SK-N-SH (cell line): ENCODE results near the gene MALRD1. TPM values are rescaled to one million over a fixed set of nuclear protein-coding genes. Genes with fewer than 3 reads are reported as not detected.

ENCODE experiments used
- CTCF ChIA-PET: fragments of 300-600, 350-600 bp; formaldehyde crosslinking; extraction: SDS; loops from one replicate; lab custom pipeline; 2021; lab: Yijun Ruan, JAX
- POLR2A ChIA-PET: fragments of 350-600 bp; sonication (Branson Sonifier 250); formaldehyde crosslinking; extraction: SDS; loops from one replicate; lab custom pipeline; 2020; ENCODE audit warnings: antibody characterized with exemption, inconsistent platforms; lab: Yijun Ruan, JAX
- DNase-seq: peaks from one replicate; pipeline ENCODE4 v3.0.0; 2012
- H2AFZ ChIP-seq: fragments of 200-600 bp; sonication (generic); 2 replicates; pipeline ENCODE4 v1.8.1; 2016; ENCODE audit warnings: antibody characterized with exemption, mild to moderate bottlenecking, low read depth
- H3F3A ChIP-seq: fragments of 200-600 bp; sonication (generic); replicated peaks from 2 replicates; pipeline ENCODE3; 2016; ENCODE audit warnings: antibody characterized with exemption, mild to moderate bottlenecking; ENCODE audit not compliant: insufficient read depth
- H3K27ac ChIP-seq, 2 experiments: fragments of 200-500 bp in 1 of 2; fragments of 200-600 bp in 1 of 2; sonication (Bioruptor generic) in 1 of 2; sonication (generic), shearing (Covaris generic) in 1 of 2; 2 replicates each; pipeline versions ENCODE4 v1.5.1 to v1.6.1; 2014 to 2016; ENCODE audit warnings: low read depth in 2 of 2, inconsistent platforms in 1 of 2, low read length in 1 of 2, mild to moderate bottlenecking in 1 of 2, mixed read lengths in 1 of 2
- H3K27me3 ChIP-seq: fragments of 200-600 bp; sonication (generic), shearing (Covaris generic); 2 replicates; pipeline ENCODE4 v1.6.1; 2016; ENCODE audit warnings: mixed run types; ENCODE audit not compliant: insufficient read depth
- H3K36me3 ChIP-seq, 2 experiments: fragments of 200-500 bp in 1 of 2; fragments of 200-600 bp in 1 of 2; sonication (Bioruptor generic) in 1 of 2; sonication (generic) in 1 of 2; replicated peaks in 1 of 2; 2 replicates each; pipeline versions ENCODE3 to v1.5.1; 2014 to 2016; ENCODE audit warnings: low read length in 1 of 2, mild to moderate bottlenecking in 1 of 2; ENCODE audit not compliant: insufficient read depth in 2 of 2, control insufficient read depth in 1 of 2
- H3K4me1 ChIP-seq, 2 experiments: fragments of 200-500 bp in 1 of 2; fragments of 200-600 bp in 1 of 2; sonication (Bioruptor generic) in 1 of 2; sonication (generic), shearing (Covaris generic) in 1 of 2; 2 replicates each; pipeline versions ENCODE4 v1.5.1 to v1.6.1; 2014 to 2016; ENCODE audit warnings: low read depth in 1 of 2, low read length in 1 of 2, mixed run types in 1 of 2; ENCODE audit not compliant: insufficient read depth in 2 of 2, control insufficient read depth in 1 of 2
- H3K4me2 ChIP-seq: fragments of 200-600 bp; sonication (generic), shearing (Covaris generic); 2 replicates; pipeline ENCODE4 v1.6.1; 2017; ENCODE audit warnings: mixed run types
- H3K4me3 ChIP-seq, 2 experiments: fragments of 200-500 bp in 1 of 2; fragments of 200-600 bp in 1 of 2; sonication (Bioruptor generic) in 1 of 2; sonication (generic), shearing (Covaris generic) in 1 of 2; 2 replicates each; pipeline versions ENCODE4 v1.5.1 to v1.8.1; 2014 to 2016; ENCODE audit warnings: low read depth in 2 of 2, inconsistent platforms in 1 of 2, low read length in 1 of 2, mild to moderate bottlenecking in 1 of 2, mixed read lengths in 1 of 2, moderate library complexity in 1 of 2
- H3K79me2 ChIP-seq: fragments of 200-600 bp; sonication (generic); 2 replicates; pipeline ENCODE4 v1.8.1; 2017; ENCODE audit warnings: mild to moderate bottlenecking; ENCODE audit not compliant: insufficient read depth
- H3K9ac ChIP-seq: fragments of 200-600 bp; sonication (generic); 2 replicates; pipeline ENCODE4 v1.6.1; 2017; ENCODE audit warnings: mixed run types
- H3K9me2 ChIP-seq: fragments of 200-600 bp; sonication (generic); 2 replicates; pipeline ENCODE4 v1.6.1; 2017; ENCODE audit warnings: mixed run types
- H3K9me3 ChIP-seq: fragments of 200-600 bp; sonication (generic); 2 replicates; pipeline ENCODE4 v1.6.1; 2017; ENCODE audit warnings: mixed run types, mild to moderate bottlenecking, moderate library complexity
- H4K20me1 ChIP-seq: fragments of 200-600 bp; sonication (generic); 2 replicates; pipeline ENCODE4 v1.6.1; 2017; ENCODE audit warnings: mild to moderate bottlenecking, mixed run types; ENCODE audit not compliant: insufficient read depth
- ELF1 ChIP-seq: IDR thresholded peaks from 2 replicates; pipeline ENCODE4 v1.4.0; 2012
- EZH2phosphoT487 ChIP-seq: fragments of 200-600 bp; sonication (generic); IDR thresholded peaks from 2 replicates; pipeline ENCODE4 v1.6.1; 2017; ENCODE audit warnings: low read depth, mixed run types, mild to moderate bottlenecking, antibody characterized with exemption, moderate library complexity, borderline replicate concordance
- FOSL2 ChIP-seq: IDR thresholded peaks from 2 replicates; pipeline ENCODE4 v1.4.0; 2012; ENCODE audit warnings: low read depth, mild to moderate bottlenecking, moderate library complexity, borderline replicate concordance
- FOXM1 ChIP-seq: IDR thresholded peaks from 2 replicates; pipeline ENCODE4 v1.4.0; 2012; ENCODE audit warnings: low read depth, mild to moderate bottlenecking
- GABPA ChIP-seq: IDR thresholded peaks from 2 replicates; pipeline ENCODE4 v1.4.0; 2012; ENCODE audit warnings: low read depth, mild to moderate bottlenecking
- GATA2 ChIP-seq: sonication (generic); formaldehyde crosslinking; IDR thresholded peaks from 2 replicates; pipeline ENCODE4 v1.5.0; 2020; ENCODE audit warnings: mild to moderate bottlenecking, missing genetic modification reagents
- IRF3 ChIP-seq: fragments of 150-350 bp; IDR thresholded peaks from 2 replicates; pipeline ENCODE4 v1.6.1; 2016; ENCODE audit warnings: mild to moderate bottlenecking, low read depth, low read length
- JUND ChIP-seq: IDR thresholded peaks from 2 replicates; pipeline ENCODE4 v1.4.0; 2012
- MEF2A ChIP-seq: IDR thresholded peaks from 2 replicates; pipeline ENCODE4 v1.4.0; 2012; ENCODE audit warnings: low read depth, borderline replicate concordance
- NFIC ChIP-seq: IDR thresholded peaks from 2 replicates; pipeline ENCODE4 v1.4.0; 2012; ENCODE audit warnings: borderline replicate concordance
- NRF1 ChIP-seq: IDR thresholded peaks from 2 replicates; pipeline ENCODE4 v1.6.1; 2012; ENCODE audit warnings: low read depth, mild to moderate bottlenecking, low read length
- POLR2AphosphoS5 ChIP-seq: IDR thresholded peaks from 2 replicates; pipeline ENCODE4 v1.6.1; 2012; ENCODE audit warnings: low read depth, low read length
- RAD21 ChIP-seq: IDR thresholded peaks from 2 replicates; pipeline ENCODE4 v1.6.1; 2012; ENCODE audit warnings: mild to moderate bottlenecking, low read length
- RCOR1 ChIP-seq: fragments of 150-350 bp; IDR thresholded peaks from 2 replicates; pipeline ENCODE4 v1.6.1; 2017; ENCODE audit warnings: antibody characterized with exemption, low read length
- REST ChIP-seq: IDR thresholded peaks from 2 replicates; pipeline ENCODE4 v1.6.1; 2012; ENCODE audit warnings: mild to moderate bottlenecking, low read depth, low read length, moderate library complexity
- RFX5 ChIP-seq: IDR thresholded peaks from 2 replicates; pipeline ENCODE4 v1.6.1; 2012; ENCODE audit warnings: mild to moderate bottlenecking, improper control_type of control experiment, low read length
- SMC3 ChIP-seq: IDR thresholded peaks from 2 replicates; pipeline ENCODE4 v1.6.1; 2012; ENCODE audit warnings: low read depth, low read length, improper control_type of control experiment
- TAF1 ChIP-seq: IDR thresholded peaks from 2 replicates; pipeline ENCODE4 v1.6.1; 2012; ENCODE audit warnings: low read depth, mild to moderate bottlenecking, low read length, moderate library complexity, borderline replicate concordance
- YY1 ChIP-seq: IDR thresholded peaks from 2 replicates; pipeline ENCODE4 v1.4.0; 2012; ENCODE audit warnings: low read depth, mild to moderate bottlenecking
- WGBS: methylation state at CpG from one replicate; pipeline ENCODE4 v1.1.6; 2017; ENCODE audit warnings: low lambda C conversion rate; 5-methylcytosine and 5-hydroxymethylcytosine counted together
- polyA plus RNA-seq, 3 experiments: library from polyadenylated mRNA; depleted of rRNA; stranded (reverse); fragments of >200 nt; gene quantifications; 2 replicates each; pipeline ENCODE4 v1.2.3, GENCODE V29; 2012
- TF ChIP-seq, protein P1 (sequence below): fragments of 150-350 bp; IDR thresholded peaks from 2 replicates; pipeline ENCODE4 v1.6.1; 2017; ENCODE audit warnings: antibody characterized with exemption, low read length, low read depth, borderline replicate concordance
- TF ChIP-seq, protein P2 (sequence below): IDR thresholded peaks from 2 replicates; pipeline ENCODE4 v1.4.0; 2012; ENCODE audit warnings: low read depth, borderline replicate concordance

MALRD1 gene
- polyA plus RNA-seq, 1 of the 3 experiments (the other 2 are of a cell fraction) = not detected

- POLR2A ChIA-PET = no interaction called here
- H3K9me2 ChIP-seq = no peaks in the 10 kb centered on the region
- H3K27ac ChIP-seq = no peak overlapping the region
- WGBS = 40% methylated on average over 4 of the region's 4 CpGs
- CTCF ChIA-PET = no interaction called here
- no peaks in the 10 kb centered on the region for H3K27me3 ChIP-seq
- no peak overlapping the region for H2AFZ ChIP-seq
- no peaks in the 10 kb centered on the region for H3K36me3 ChIP-seq
- no peaks in the 10 kb centered on the region for H3K9me3 ChIP-seq
- no peak for DNase-seq
- TF ChIP-seq SMC3 (no peak), YY1 (no peak), TAF1 (no peak), FOSL2 (no peak), POLR2AphosphoS5 (no peak), GATA2 (CRISPR knock-in tag) (no peak), JUND (no peak), NFIC (no peak), REST (no peak), RFX5 (no peak), NRF1 (no peak), RCOR1 (no peak)
- TF ChIP-seq, protein P1, sequence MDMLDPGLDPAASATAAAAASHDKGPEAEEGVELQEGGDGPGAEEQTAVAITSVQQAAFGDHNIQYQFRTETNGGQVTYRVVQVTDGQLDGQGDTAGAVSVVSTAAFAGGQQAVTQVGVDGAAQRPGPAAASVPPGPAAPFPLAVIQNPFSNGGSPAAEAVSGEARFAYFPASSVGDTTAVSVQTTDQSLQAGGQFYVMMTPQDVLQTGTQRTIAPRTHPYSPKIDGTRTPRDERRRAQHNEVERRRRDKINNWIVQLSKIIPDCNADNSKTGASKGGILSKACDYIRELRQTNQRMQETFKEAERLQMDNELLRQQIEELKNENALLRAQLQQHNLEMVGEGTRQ = no peak
- TF ChIP-seq, protein P2, sequence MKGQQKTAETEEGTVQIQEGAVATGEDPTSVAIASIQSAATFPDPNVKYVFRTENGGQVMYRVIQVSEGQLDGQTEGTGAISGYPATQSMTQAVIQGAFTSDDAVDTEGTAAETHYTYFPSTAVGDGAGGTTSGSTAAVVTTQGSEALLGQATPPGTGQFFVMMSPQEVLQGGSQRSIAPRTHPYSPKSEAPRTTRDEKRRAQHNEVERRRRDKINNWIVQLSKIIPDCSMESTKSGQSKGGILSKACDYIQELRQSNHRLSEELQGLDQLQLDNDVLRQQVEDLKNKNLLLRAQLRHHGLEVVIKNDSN = no peak
- H3K4me3 ChIP-seq = no peak overlapping the region
- no peaks in the 10 kb centered on the region for H3K79me2 ChIP-seq
- no peaks in the 10 kb centered on the region for H4K20me1 ChIP-seq
- H3K4me2 ChIP-seq = no peak overlapping the region
- H3K4me1 ChIP-seq = no peaks in the 10 kb centered on the region
- peaks cover 3% of the 10 kb centered on the region for H3F3A ChIP-seq
- H3K9ac ChIP-seq = no peak overlapping the region
Measured at GRCh38 chr10:19325581-19325980, 277.0 kb downstream of the MALRD1 start.

- Histone ChIP-seq H3K4me1 (no peaks in the 10 kb centered on the region), H3F3A (peaks cover 3% of the 10 kb centered on the region), H3K36me3 (no peaks in the 10 kb centered on the region), H3K4me3 (no peak overlapping the region), H3K4me2 (no peak overlapping the region), H3K27me3 (no peaks in the 10 kb centered on the region), H3K27ac (no peak overlapping the region), H3K9ac (no peak overlapping the region), H3K9me3 (no peaks in the 10 kb centered on the region), H4K20me1 (no peaks in the 10 kb centered on the region), H3K79me2 (no peaks in the 10 kb centered on the region), H3K9me2 (no peaks in the 10 kb centered on the region), H2AFZ (no peak overlapping the region)
- no peak for DNase-seq
- WGBS = 66% methylated on average over 2 of the region's 2 CpGs
- CTCF ChIA-PET = no interaction called here
- POLR2A ChIA-PET = no interaction called here
- no peak for TF ChIP-seq RFX5
- TF ChIP-seq, protein P2 = no peak
- TF ChIP-seq RAD21 = no peak
- TF ChIP-seq EZH2phosphoT487 = no peak
- TF ChIP-seq FOSL2 = no peak
- no peak for TF ChIP-seq RCOR1
- TF ChIP-seq TAF1 = no peak
- TF ChIP-seq JUND = no peak
- TF ChIP-seq GABPA = no peak
- TF ChIP-seq ELF1 = no peak
- no peak for TF ChIP-seq IRF3
- TF ChIP-seq, protein P1 = no peak
- TF ChIP-seq NFIC = no peak
- TF ChIP-seq MEF2A = no peak
- no peak for TF ChIP-seq FOXM1
Measured at GRCh38 chr10:19328582-19328981, 280.0 kb downstream of the MALRD1 start.
